PC-9 (cell line): Measurements from ENCODE around the gene SACS. TPM values are rescaled to one million over a fixed set of nuclear protein-coding genes. Genes with fewer than 3 reads are reported as not detected.

Source experiments
- BruUV-seq: library from RNA; stranded (reverse); fragments of 400-500 nt; replicated peaks from 2 replicates; lab custom pipeline; 2021; lab: Mats Ljungman, UMichigan
- CTCF ChIA-PET: fragments of 300-600 bp; sonication (Branson Sonifier 250); formaldehyde crosslinking; loops from one replicate; lab custom pipeline; 2022; ENCODE audit warnings: antibody characterized with exemption; lab: Charles Lee
- POLR2A ChIA-PET: fragments of 300-600 bp; sonication (Branson Sonifier 250); formaldehyde crosslinking; loops from one replicate; lab custom pipeline; 2022; ENCODE audit warnings: antibody characterized with exemption; ENCODE audit not compliant: unreplicated experiment; lab: Charles Lee
- DNase-seq, 2 experiments: peaks; one replicate each; pipeline versions ENCODE4 v3.0.0 to v3.0.0-alpha.2; 2015 to 2022; ENCODE audit warnings: mixed read lengths in 1 of 2
- H2AFZ ChIP-seq: fragments of 200-600 bp; sonication (generic); 2 replicates; pipeline ENCODE4 v1.8.1; 2017; ENCODE audit warnings: antibody characterized with exemption
- H3F3A ChIP-seq: fragments of 200-600 bp; sonication (generic); 2 replicates; pipeline ENCODE4 v1.8.1; 2017; ENCODE audit warnings: antibody characterized with exemption, mild to moderate bottlenecking, low read depth; ENCODE audit not compliant: insufficient read depth
- H3K27ac ChIP-seq: fragments of 200-600 bp; sonication (generic); 2 replicates; pipeline ENCODE4 v1.6.1; 2016; ENCODE audit warnings: mixed run types
- H3K27me3 ChIP-seq: fragments of 200-600 bp; sonication (generic); 2 replicates; pipeline ENCODE4 v1.6.1; 2016; ENCODE audit warnings: low read depth, mixed run types; ENCODE audit not compliant: insufficient read depth
- H3K36me3 ChIP-seq: fragments of 200-600 bp; sonication (generic); 2 replicates; pipeline ENCODE4 v1.6.1; 2016; ENCODE audit warnings: low read depth, mixed run types
- H3K4me1 ChIP-seq: fragments of 200-600 bp; sonication (generic); replicated peaks from 2 replicates; pipeline ENCODE4 v1.6.1; 2016; ENCODE audit warnings: mixed run types; ENCODE audit not compliant: insufficient read depth
- H3K4me2 ChIP-seq: fragments of 200-600 bp; sonication (generic); 2 replicates; pipeline ENCODE4 v1.6.1; 2017; ENCODE audit warnings: mixed run types
- H3K4me3 ChIP-seq: fragments of 200-600 bp; sonication (generic); 2 replicates; pipeline ENCODE4 v1.6.1; 2016; ENCODE audit warnings: mixed run types
- H3K79me2 ChIP-seq: fragments of 200-600 bp; sonication (generic); 2 replicates; pipeline ENCODE4 v1.6.1; 2017; ENCODE audit warnings: low read depth, mixed run types
- H3K9me2 ChIP-seq: fragments of 200-600 bp; sonication (generic); 2 replicates; pipeline ENCODE4 v1.8.1; 2017; ENCODE audit warnings: mild to moderate bottlenecking; ENCODE audit not compliant: insufficient read depth
- H3K9me3 ChIP-seq: fragments of 200-600 bp; sonication (generic); 2 replicates; pipeline ENCODE4 v1.8.1; 2016; ENCODE audit warnings: low read depth; ENCODE audit not compliant: insufficient read depth
- H4K20me1 ChIP-seq: fragments of 200-600 bp; sonication (generic); 2 replicates; pipeline ENCODE4 v1.8.1; 2017; ENCODE audit not compliant: insufficient read depth
- EZH2 ChIP-seq: fragments of 200-600 bp; sonication (generic); IDR thresholded peaks from 2 replicates; pipeline ENCODE4 v1.8.0; 2017; ENCODE audit warnings: antibody characterized with exemption, low read depth
- intact Hi-C: fragments of 100-400 bp; cut with micrococcal nuclease; formaldehyde crosslinking; loops from one replicate; pipeline ENCODE4 v1.10.0; 2022; ENCODE audit not compliant: unreplicated experiment
- total RNA-seq: library from RNA; stranded (reverse); gene quantifications from 2 replicates; pipeline ENCODE4 v1.2.3, GENCODE V29; 2021
- TF ChIP-seq, protein P1 (sequence below): fragments of 200-600 bp; sonication (generic); conservative IDR thresholded peaks from 2 replicates; pipeline ENCODE4 v1.6.1; 2017; ENCODE audit warnings: mixed run types, antibody characterized with exemption, mild to moderate bottlenecking, moderate library complexity

Gene SACS
- total RNA-seq, 1 experiment from 2014 or later: 1.4 TPM

- DNase-seq: no peak
- POLR2A ChIA-PET: no interaction called here
- H3K27ac ChIP-seq: no peak overlapping the region
- H3K4me2 ChIP-seq: no peak overlapping the region
- H3K36me3 ChIP-seq: no peaks in the 10 kb centered on the region
- no peaks in the 10 kb centered on the region for H3K79me2 ChIP-seq
- no TSS peak for BruUV-seq
- H3K4me1 ChIP-seq: no peaks in the 10 kb centered on the region
- peaks cover 14% of the 10 kb centered on the region for H3K27me3 ChIP-seq
- no peak overlapping the region for H3K4me3 ChIP-seq
- CTCF ChIA-PET: no interaction called here
- no peaks in the 10 kb centered on the region for H3K9me3 ChIP-seq
- no peaks in the 10 kb centered on the region for H4K20me1 ChIP-seq
- H3K9me2 ChIP-seq: no peaks in the 10 kb centered on the region
- H2AFZ ChIP-seq: no peak overlapping the region
- TF ChIP-seq EZH2: no peak
- TF ChIP-seq, protein P1, sequence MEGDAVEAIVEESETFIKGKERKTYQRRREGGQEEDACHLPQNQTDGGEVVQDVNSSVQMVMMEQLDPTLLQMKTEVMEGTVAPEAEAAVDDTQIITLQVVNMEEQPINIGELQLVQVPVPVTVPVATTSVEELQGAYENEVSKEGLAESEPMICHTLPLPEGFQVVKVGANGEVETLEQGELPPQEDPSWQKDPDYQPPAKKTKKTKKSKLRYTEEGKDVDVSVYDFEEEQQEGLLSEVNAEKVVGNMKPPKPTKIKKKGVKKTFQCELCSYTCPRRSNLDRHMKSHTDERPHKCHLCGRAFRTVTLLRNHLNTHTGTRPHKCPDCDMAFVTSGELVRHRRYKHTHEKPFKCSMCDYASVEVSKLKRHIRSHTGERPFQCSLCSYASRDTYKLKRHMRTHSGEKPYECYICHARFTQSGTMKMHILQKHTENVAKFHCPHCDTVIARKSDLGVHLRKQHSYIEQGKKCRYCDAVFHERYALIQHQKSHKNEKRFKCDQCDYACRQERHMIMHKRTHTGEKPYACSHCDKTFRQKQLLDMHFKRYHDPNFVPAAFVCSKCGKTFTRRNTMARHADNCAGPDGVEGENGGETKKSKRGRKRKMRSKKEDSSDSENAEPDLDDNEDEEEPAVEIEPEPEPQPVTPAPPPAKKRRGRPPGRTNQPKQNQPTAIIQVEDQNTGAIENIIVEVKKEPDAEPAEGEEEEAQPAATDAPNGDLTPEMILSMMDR: no peak
- intact Hi-C loops: no loop called here
- no peaks in the 10 kb centered on the region for H3F3A ChIP-seq
These were observed 16.1 kb upstream of the SACS start for GRCh38 chr13:23449398-23450162.

DNA sequence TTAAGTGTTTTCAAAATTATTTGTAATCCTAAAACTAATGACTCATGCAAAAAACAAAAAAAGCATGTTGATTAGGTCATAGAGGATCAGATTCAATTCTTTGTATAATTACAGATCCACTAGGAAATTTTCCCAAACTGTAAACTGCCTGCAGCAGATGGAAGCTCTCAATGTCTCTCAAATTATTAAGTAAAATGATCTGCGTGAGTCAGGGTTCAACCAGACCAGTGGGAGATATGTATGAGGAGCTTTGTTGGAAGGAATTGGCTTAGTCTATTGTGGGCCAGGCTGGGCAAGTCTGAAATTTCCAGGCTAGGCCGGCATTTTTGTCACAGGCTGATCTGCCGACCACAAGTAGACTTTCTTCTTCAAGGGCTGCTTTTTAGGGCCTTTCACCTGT lies 14.4 kb upstream of the SACS start:
- TF ChIP-seq, protein P1: no peak
- no peak for TF ChIP-seq EZH2
- intact Hi-C loops: no loop called here
- no peaks in the 10 kb centered on the region for H3K9me2 ChIP-seq

DNA sequence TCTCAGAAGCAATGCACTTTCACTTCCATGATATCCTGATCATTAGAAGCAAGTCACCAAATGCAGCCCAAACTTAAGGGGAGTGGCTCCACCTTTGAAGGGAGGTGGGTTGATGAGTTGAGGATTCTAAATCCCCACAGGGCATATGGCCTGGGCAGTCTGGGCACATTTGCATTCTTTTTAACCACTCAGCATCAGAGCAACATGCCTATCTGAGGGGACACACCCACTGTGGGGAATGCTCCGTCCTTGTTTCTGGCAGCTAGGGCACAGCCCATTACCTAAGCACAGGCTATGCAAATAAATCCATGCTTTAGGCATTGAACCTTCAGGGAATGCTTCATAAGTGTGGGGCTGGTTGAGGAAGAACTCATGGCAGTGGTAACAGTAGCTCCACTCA lies 12.3 kb upstream of the SACS start:
- H3K4me2 ChIP-seq: no peak overlapping the region
- POLR2A ChIA-PET: no interaction called here
- intact Hi-C loops: no loop called here

More for the DNA sequence above, 14.4 kb upstream of the SACS start:
- Histone ChIP-seq H3K36me3 (no peaks in the 10 kb centered on the region), H3K4me1 (no peaks in the 10 kb centered on the region), H3K4me3 (no peak overlapping the region), H3K27ac (no peak overlapping the region), H3K79me2 (no peaks in the 10 kb centered on the region), H4K20me1 (no peaks in the 10 kb centered on the region), H3K27me3 (no peaks in the 10 kb centered on the region), H2AFZ (no peak overlapping the region), H3F3A (no peaks in the 10 kb centered on the region), H3K4me2 (no peak overlapping the region), H3K9me3 (no peaks in the 10 kb centered on the region)
- DNase-seq: no peak
- CTCF ChIA-PET: no interaction called here
- POLR2A ChIA-PET: no interaction called here
- no TSS peak for BruUV-seq

More for the DNA sequence above, 12.3 kb upstream of the SACS start:
- Histone ChIP-seq H3K36me3 (no peaks in the 10 kb centered on the region), H3K4me1 (no peaks in the 10 kb centered on the region), H3K79me2 (no peaks in the 10 kb centered on the region), H3K4me3 (no peak overlapping the region), H3F3A (no peaks in the 10 kb centered on the region), H3K9me3 (no peaks in the 10 kb centered on the region), H3K9me2 (no peaks in the 10 kb centered on the region), H4K20me1 (no peaks in the 10 kb centered on the region), H3K27ac (no peak overlapping the region), H3K27me3 (no peaks in the 10 kb centered on the region), H2AFZ (no peak overlapping the region)
- CTCF ChIA-PET: no interaction called here
- BruUV-seq: no TSS peak
- DNase-seq: peak; percentile 11 to 36
- TF ChIP-seq EZH2: no peak
- TF ChIP-seq, protein P1: no peak
